Tongue (tissue), 2 donors: Measurements from ENCODE around the gene ZNF414. TPM values are rescaled to one million over a fixed set of nuclear protein-coding genes. Genes with fewer than 3 reads are reported as not detected.
"Not testable (repeated sequence)": the region's sequence is repeated elsewhere in the genome, so short reads cannot be mapped to it uniquely, and the experiment has no call there.

Experiments used
- DNase-seq: peaks from one replicate; pipeline ENCODE4 v3.0.0-alpha.2; 2015
- total RNA-seq: library from RNA; depleted of rRNA; stranded (reverse); fragments of >200 nt; gene quantifications from one replicate; pipeline ENCODE4 v1.2.3, GENCODE V29; 2014

ZNF414 gene, protein sequence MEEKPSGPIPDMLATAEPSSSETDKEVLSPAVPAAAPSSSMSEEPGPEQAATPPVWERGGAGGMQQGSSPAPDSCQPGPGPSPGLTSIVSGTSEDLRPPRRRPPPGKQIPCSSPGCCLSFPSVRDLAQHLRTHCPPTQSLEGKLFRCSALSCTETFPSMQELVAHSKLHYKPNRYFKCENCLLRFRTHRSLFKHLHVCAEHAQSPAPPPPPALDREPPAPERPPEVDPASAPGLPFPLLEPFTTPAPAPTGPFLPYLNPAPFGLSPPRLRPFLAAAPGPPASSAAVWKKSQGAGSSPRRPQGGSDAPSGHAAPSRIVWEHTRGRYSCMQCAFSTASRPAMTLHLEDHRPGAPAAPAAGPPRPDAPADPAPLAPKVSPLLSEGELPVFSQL
- 13.7 TPM for total RNA-seq

DNA sequence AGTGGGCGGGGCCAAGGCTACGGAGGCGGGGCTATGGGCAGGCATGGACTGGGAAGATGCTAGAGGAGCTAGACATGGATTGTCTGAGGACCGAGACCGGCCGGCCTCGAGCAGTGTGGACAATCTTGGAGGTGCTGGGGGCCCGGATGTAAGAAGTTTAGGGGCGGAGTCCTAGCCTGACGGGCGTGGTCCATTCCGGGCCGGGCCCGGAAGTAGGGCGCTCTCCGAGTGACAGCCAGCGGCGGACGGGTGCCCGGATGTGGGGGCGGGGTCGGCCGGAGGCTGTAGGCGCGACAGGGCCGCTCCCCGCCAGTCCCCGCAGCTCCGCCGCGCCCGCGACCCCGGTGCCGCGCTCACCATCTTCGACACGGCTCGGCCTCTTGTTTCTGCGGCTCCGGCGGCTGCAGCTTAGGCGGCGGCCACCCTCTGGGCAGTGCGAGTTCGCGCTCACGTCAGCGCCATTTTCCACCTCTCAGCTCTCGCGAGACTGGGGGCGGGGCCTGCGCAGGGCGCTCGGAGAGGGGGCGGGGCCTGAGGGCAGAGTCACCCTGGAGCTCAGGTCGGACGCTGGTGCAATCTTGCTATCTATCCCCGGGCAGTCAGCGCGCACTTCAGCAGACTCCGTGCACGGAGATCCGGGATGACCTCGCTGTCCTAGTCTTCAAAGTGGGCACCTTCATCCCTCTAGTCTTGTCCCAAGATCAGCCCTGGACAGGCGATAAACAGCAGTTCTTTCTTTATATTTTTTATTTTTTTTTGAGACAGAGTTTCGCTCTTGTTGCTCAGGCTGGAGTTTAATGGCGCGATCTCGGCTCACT lies at the start of gene ZNF414:
Gene ZNF414, minus strand, starts transcription at position 481 of the 818 bp plus-strand sequence. Its CDS starts 121 bp downstream, at position 360.
- peak; percentile 98 for DNase-seq

GRCh38 chr19:8561075-8561764 lies 47.3 kb upstream of the ZNF414 start:
- DNase-seq = no peak

DNA sequence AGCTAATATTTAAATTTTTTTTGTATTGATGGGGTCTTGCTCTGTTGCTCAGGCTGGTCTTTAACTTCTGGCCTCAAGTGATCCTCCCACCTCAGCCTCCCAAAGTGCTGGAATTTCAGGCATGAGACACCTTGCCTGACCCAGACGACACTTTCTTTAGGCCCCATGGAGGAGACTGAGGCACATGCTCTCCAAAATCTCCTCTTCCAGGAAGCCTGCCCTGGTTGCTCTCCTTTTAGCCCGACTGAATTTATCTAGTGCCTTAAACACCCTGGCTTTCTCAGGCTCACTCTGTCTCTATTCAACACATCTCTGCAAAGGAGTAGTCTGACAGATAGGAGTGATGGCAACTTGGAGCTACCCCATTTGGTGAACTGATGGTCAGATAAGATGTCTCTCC lies 44.4 kb upstream of the ZNF414 start:
- DNase-seq = no peak

DNA sequence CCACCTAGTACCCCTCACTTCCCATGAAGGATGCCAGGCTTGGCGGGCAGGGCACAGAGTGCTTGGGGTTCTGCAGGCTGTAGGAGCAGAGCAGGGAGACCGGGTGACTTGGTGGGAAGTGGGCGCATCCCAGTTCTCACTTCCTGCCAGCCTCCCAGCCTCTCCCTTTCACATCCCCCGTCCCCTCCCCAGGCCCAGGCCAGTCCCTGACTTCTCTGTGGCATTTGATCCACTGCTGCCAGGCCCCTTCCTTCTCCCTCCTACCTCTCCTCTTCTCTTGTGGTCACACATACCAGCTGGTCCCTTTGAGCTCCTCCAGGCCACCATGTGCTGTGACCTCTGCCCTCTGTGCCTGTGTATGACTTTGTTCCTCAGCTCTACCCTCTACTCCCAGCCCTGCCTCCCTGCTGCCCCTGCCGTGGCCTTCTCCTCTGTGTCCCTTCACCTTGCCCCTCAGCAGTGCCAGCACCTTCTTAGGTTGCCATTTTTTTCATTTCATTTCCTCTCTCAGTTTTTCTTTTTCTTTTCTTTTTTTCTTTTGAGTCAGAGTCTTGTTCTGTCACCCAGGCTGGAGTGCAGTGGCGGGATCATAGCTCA lies 43.8 kb upstream of the ZNF414 start:
- no peak for DNase-seq

GRCh38 chr19:8553729-8554128 lies 39.8 kb upstream of the ZNF414 start:
- not testable (repeated sequence) for DNase-seq

DNA sequence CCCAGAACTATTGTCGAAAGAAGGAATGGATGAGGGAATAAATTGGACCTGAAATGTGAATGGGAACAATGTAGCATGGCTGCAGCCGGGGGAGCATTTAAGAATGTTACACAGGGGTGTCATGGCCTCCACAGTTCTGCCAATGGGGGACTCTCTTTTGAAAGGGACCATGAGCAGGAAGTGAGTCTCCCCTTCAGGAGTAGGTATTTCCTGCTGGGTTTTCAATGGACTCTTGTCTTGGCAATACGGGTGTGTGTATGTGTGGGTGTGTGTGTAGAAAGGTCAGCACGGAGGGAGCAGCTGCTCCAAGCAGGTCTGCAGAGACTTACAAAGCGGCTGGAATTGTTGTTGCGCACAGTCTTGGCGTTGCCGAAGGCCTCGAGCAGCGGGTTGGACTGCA lies 38.8 kb upstream of the ZNF414 start:
- peak; percentile 31 for DNase-seq

DNA sequence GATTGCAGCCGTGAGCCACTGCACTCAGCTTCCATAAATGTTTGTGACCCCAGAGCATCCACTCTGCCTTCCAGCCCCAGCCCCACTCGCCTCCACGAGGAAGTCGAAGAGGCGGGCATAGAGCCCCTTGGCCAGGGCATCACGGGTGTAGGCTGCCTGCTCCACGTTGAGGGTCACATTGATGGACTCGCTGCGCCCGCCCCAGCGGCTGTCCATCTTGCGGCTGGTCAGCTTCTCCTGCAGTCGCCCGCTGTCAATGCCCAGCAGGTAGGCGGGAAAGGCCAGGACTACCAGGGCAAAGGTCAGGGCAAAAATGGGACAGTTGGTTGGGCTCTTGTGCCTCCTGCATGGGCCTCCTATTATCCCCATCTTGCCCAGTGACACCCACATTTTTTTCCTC lies 36.1 kb upstream of the ZNF414 start:
- no peak for DNase-seq

DNA sequence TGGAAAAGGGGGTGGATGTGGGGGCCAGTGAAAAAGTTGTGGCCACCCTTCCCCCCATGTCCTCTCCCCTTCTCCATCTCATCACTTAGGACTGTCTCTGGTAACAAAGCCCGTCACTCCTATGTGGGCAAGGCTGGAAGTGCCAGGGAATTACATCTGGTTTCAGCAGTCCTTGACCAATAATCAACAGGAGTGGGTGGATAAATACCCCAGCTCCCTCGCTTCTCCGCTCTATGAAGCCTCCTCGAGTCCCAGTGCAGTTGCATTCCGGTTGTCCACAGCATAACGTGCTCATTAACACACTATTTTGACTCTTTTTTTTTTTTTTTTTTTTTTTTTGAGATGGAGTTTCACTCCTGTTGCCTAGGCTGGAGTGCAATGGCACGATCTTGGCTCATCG lies 31.8 kb upstream of the ZNF414 start:
- DNase-seq = no peak

DNA sequence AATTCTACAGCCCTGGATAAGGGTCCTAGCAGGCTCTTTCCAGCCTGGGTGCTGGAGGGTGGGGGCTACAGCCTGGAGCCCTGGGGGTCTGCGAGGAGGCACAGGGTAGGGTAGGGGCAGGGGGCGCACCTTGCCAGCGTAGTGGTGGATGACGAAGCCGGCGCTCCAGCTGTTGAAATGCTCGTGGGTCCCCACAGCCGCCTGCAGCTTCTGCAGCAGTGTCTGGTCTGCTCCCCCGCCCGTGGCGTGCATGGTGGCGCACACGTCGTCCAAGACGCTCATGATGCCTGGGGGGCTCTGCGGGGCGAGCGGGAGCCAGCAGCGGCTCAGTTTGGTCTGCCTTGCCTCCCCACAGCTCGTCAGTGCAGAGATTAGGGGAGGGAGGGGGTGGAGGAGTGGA lies 30.2 kb upstream of the ZNF414 start:
- DNase-seq = no peak

DNA sequence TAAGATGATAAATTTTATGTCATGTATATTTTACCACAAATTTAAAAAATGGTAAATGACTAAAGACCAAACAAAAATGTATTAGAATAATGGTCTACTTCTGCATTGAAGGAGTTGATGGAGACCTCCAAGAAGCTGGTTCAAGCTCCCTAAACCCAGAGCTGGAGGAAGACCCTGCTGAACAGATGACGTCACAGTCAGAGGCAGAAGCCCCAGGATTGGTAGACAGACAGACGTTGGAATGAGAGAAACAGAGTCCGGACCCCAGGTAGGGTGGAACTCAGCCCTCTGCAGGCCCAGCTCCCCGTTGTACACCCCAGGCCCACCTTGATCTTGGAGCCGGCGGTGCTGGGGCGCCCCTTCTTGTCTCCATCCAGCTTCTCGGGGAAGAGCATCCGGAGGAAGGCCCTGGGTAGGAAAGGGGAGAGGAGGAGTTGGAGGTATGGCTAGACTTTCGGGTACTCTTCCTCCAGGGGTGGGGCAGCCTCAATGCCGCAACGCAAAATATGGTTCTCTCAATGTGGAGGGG lies 25.7 kb upstream of the ZNF414 start:
- no peak for DNase-seq

GRCh38 chr19:8537099-8537498 lies 23.1 kb upstream of the ZNF414 start:
- DNase-seq = no peak

GRCh38 chr19:8536282-8536681 lies 22.3 kb upstream of the ZNF414 start:
- no peak for DNase-seq

DNA sequence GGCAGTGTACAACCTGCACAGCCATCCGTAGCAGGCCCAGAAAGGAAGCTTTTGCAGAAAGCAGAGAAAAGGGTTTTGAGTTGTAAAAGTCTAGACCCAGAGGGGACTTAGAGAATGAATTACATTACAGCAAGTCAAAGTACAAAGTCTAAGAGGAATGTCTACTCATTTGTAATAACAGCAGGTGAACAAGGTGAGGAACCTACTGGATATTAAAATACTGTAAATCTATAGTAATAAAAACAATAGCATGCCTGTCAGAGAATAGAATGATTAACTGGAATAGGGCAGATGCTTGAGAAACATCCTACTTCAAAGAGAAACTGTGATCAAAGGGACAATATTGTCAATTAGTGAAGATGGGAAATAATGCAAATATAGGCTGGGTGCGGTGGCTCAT lies 18.3 kb upstream of the ZNF414 start:
- DNase-seq = no peak

DNA sequence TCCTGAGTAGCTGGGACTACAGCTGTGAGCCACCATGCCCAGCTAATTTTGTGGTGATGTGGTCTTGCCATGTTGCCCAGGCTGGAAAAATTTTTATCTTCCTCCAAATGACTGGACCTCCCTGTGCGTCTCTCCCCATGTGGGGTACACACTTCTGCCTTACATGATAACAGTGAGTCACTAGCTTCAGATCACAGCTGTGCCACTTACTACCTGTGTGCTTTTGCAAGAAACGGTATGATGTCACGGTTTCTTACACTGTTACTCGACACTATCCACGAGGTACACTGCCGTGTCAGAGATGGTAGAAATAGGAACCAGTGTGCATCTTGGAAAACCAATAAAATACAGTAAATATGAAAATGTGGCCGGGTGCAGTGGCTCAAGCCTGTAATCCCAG lies 17.5 kb upstream of the ZNF414 start:
- DNase-seq = no peak

DNA sequence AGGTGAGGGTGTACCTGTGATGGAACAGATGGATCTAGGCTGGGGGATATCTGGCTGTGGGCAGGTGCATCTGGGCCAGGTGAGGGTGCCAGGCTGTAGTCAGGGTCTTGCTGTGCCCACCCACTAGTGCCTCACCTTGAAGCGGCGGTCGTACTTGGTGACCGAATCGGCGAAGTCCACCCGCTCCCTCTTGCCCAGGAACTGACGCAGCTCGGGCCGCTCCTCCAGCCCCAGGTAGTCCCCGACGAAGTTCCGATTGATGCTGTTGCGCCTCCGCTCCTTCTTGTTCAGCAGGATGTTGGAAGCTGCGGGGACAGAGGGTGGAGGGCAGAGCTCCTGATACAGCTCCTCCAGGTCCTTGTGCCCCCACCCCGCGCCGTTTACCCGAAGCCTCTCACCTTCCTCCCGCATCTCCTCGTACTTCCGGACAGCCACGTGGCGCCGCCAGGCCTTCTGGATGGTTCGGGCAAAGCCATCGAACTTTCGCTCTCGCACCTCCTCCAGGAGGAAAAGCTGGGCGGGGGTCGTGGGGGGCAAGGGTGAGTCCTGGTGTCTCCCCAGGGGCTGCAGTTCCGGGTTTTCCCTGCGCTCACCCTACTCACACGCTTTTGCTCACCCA lies 16.2 kb upstream of the ZNF414 start:
- no peak for DNase-seq

GRCh38 chr19:8529369-8530006 lies 15.5 kb upstream of the ZNF414 start:
- no peak for DNase-seq

- DNase-seq = no peak
Measured at GRCh38 chr19:8528500-8528899, 14.5 kb upstream of the ZNF414 start.

DNA sequence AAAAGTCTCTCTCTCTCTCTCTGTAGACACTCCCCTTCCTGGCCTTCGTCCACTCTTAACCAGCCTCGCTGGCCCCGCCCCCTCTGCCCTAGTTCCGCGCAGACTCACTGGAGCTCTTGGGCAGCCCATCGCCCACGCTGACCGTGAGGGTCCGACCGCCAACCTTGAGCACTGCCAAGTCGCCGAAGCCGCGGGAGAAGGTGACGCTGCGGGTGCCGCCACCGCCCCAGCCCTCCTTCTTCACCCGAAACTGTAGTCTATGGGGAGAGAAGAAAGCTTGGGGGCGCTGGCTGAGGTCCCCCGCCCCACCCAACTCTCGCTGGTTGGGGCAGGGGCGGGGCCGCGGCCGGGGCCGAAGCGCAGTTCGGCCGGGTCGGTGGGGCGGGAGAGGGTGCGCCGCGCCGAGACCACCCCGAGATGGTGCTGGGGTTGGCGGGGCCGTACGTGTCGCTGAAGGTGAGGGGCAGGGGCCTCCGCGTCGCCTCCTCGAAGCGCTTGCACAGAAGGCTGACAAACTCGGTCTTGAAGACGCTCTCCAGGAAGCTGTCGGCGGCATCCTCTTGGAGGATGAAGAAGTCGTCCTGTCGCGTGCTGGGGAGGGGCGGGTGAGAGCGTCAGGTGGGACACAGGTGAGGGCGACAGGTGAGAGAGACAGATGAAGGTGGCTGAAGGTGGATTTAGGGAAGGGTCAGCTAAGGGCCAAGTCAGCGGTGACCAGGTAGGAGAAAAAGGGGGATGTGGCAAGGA lies 12.6 kb upstream of the ZNF414 start:
- peak; percentile 98 for DNase-seq

- no peak for DNase-seq
Measured at GRCh38 chr19:8525401-8525684, 11.4 kb upstream of the ZNF414 start.

DNA sequence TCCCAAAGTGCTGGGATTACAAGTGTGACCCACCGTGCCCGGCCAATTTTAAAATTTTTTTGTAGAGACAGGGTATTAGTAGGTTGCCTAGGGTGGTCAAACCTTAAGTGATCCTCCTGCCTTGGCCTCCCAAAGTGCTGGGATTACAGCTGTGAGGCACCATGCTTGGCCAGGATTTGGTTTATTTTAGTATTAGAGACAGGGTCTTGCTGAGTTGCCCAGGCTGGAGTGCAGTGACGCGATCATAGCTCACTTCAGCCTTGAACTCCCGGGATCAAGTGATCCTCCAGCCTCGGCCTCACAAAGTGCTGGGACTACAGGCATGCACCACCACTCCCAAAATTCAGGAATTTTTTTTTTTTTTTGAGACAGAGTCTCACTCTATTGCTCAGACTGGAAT lies 5.4 kb upstream of the ZNF414 start:
- no peak for DNase-seq

DNA sequence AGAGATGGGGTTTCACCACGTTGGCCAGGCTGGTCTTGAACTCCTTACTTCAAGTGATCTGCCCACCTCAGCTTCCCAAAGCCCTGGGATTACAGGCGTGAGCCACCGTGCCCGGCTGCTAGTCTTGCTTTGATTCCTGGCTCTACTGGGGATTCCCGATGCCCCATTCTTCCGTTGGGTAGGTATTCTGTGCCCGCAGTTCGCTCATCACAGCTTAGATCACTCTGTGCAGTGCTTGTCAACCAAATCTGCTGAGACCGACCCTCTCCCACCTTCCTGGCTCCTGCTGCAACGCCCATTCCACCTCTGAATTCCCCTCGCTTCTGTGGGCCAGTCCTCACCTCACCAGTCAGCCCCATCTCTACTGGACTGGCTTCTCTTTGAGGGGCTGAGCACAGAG lies 4.6 kb upstream of the ZNF414 start:
- DNase-seq = no peak
